Activated gamma-delta T cell treated with Interleukin-2 at 50 U/mL for 16 hours (primary cell): ENCODE results near the gene ZBP1.

Experiments
- DNase-seq: peaks from one replicate; pipeline ENCODE4 v3.0.0-alpha.2; 2020

The ZBP1 gene

GRCh38 chr20:57568088-57568896 lies 51.9 kb downstream of the ZBP1 start:
- DNase-seq: no peak

GRCh38 chr20:57567471-57568079 lies 52.7 kb downstream of the ZBP1 start:
- DNase-seq: no peak

- DNase-seq: no peak
Observed at GRCh38 chr20:57566803-57567459, 53.3 kb downstream of the ZBP1 start.

- DNase-seq: no peak
Observed at GRCh38 chr20:57566399-57566798, 53.8 kb downstream of the ZBP1 start.

- DNase-seq: no peak
Observed at GRCh38 chr20:57564951-57565642, 55.1 kb downstream of the ZBP1 start.

- DNase-seq: no peak
Observed at GRCh38 chr20:57564180-57564802, 55.9 kb downstream of the ZBP1 start.

GRCh38 chr20:57563522-57563921 lies 56.7 kb downstream of the ZBP1 start:
- DNase-seq: no peak

- no peak for DNase-seq
Observed at GRCh38 chr20:57562541-57563465, 57.4 kb downstream of the ZBP1 start.

- DNase-seq: no peak
Observed at GRCh38 chr20:57561356-57562279, 58.6 kb downstream of the ZBP1 start.

GRCh38 chr20:57560554-57561355 lies 59.5 kb downstream of the ZBP1 start, which contains the start of gene PCK1:
Gene PCK1 (plus strand): TSS chr20:57561110. CDS start chr20:57561412, 302 bp downstream.
- DNase-seq: no peak

- DNase-seq: no peak
Observed at GRCh38 chr20:57559658-57560553, 60.3 kb downstream of the ZBP1 start.

GRCh38 chr20:57559289-57559634 lies 61.0 kb downstream of the ZBP1 start:
- no peak for DNase-seq

GRCh38 chr20:57558614-57559288 lies 61.5 kb downstream of the ZBP1 start:
- no peak for DNase-seq

- no peak for DNase-seq
Observed at GRCh38 chr20:57557926-57558613, 62.2 kb downstream of the ZBP1 start.

GRCh38 chr20:57556980-57557274 lies 63.3 kb downstream of the ZBP1 start:
- no peak for DNase-seq

GRCh38 chr20:57555457-57556184 lies 64.6 kb downstream of the ZBP1 start:
- no peak for DNase-seq
